ENCODE measurements around the gene ELMO3.

ELMO3 gene

GRCh38 chr16:67244387-67245185 is 45.7 kb downstream of the ELMO3 start:
- peak; percentile 91 to 98 (median 96) for DNase-seq

GRCh38 chr16:67245186-67245585 is 46.3 kb downstream of the ELMO3 start:
- no peak for DNase-seq

GRCh38 chr16:67245674-67246080 is 46.7 kb downstream of the ELMO3 start:
- no peak for DNase-seq

- DNase-seq, result peak; percentile 64 to 88 (median 82)
Measured at GRCh38 chr16:67246081-67246755, 47.3 kb downstream of the ELMO3 start.

- DNase-seq, result no peak
Measured at GRCh38 chr16:67246756-67247191, 47.8 kb downstream of the ELMO3 start.

GRCh38 chr16:67247192-67248072 is 48.5 kb downstream of the ELMO3 start, which contains the start of gene FHOD1:
Gene FHOD1 (minus strand): TSS chr16:67247481. CDS start chr16:67247410, 71 bp downstream.
- peak; percentile 97 to 99 (median 98) for DNase-seq

- no peak for DNase-seq
Measured at GRCh38 chr16:67248073-67248400, 49.1 kb downstream of the ELMO3 start.

GRCh38 chr16:67248401-67249177 is 49.7 kb downstream of the ELMO3 start, which contains the start of gene SLC9A5:
Gene SLC9A5 (plus strand): TSS chr16:67248979. CDS start chr16:67249015, 36 bp downstream.
- peak in 2 of 4 experiments; percentile 23 to 43 for DNase-seq

GRCh38 chr16:67249178-67250044 is 50.5 kb downstream of the ELMO3 start:
- no peak for DNase-seq

GRCh38 chr16:67250045-67250327 is 51.1 kb downstream of the ELMO3 start:
- no peak for DNase-seq

GRCh38 chr16:67252609-67253497 is 53.9 kb downstream of the ELMO3 start:
- no peak for DNase-seq
